IMR-90 (cell line): Measurements from ENCODE around the gene EEF1G. TPM values are rescaled to one million over a fixed set of nuclear protein-coding genes. Genes with fewer than 3 reads are reported as not detected.
"Not testable (repeated sequence)": the region's sequence is repeated elsewhere in the genome, so short reads cannot be mapped to it uniquely, and the experiment has no call there.

Source experiments
- ATAC-seq: fragments of 200-7000 bp; cut with Tn5 transposase; 2 replicates; pipeline ENCODE4 v1.9.1; 2020; ENCODE audit warnings: low read depth, mild to moderate bottlenecking, moderate library complexity
- BruUV-seq: library from RNA; stranded (reverse); fragments of 400-500 nt; replicated peaks from 2 replicates; lab custom pipeline; 2021; lab: Mats Ljungman, UMichigan
- CTCF ChIA-PET: fragments of 300-600 bp; formaldehyde crosslinking; extraction: SDS; loops from one replicate; lab custom pipeline; 2021; ENCODE audit warnings: antibody characterized with exemption; lab: Yijun Ruan, JAX
- POLR2A ChIA-PET: fragments of 300-600 bp; sonication (Branson Sonifier 250); formaldehyde crosslinking; loops from one replicate; lab custom pipeline; 2022; ENCODE audit warnings: antibody characterized with exemption; ENCODE audit not compliant: unreplicated experiment; lab: Charles Lee
- DNase-seq: peaks from one replicate; pipeline ENCODE4 v3.0.0; 2013
- H2AFZ ChIP-seq: replicated peaks from 2 replicates; pipeline ENCODE3; 2013; ENCODE audit warnings: low read length, mild to moderate bottlenecking; ENCODE audit not compliant: poor library complexity
- H2AK5ac ChIP-seq: 2 replicates; pipeline ENCODE4 v1.6.1; 2013; ENCODE audit warnings: low read depth, low read length, inconsistent platforms
- H2AK9ac ChIP-seq: replicated peaks from 2 replicates; pipeline ENCODE3; 2013; ENCODE audit warnings: mild to moderate bottlenecking, low read depth, low read length, moderate library complexity; ENCODE audit not compliant: poor library complexity
- H2BK120ac ChIP-seq: 2 replicates; pipeline ENCODE4 v1.6.1; 2013; ENCODE audit warnings: low read depth, low read length, inconsistent platforms
- H2BK15ac ChIP-seq: 3 replicates; pipeline ENCODE4 v1.6.1; 2013; ENCODE audit warnings: low read depth, low read length, inconsistent platforms
- H2BK20ac ChIP-seq: 2 replicates; pipeline ENCODE4 v1.6.1; 2013; ENCODE audit warnings: low read depth, mild to moderate bottlenecking, inconsistent platforms, low read length, moderate library complexity
- H2BK5ac ChIP-seq: 2 replicates; pipeline ENCODE4 v1.6.1; 2013; ENCODE audit warnings: mild to moderate bottlenecking, low read depth, low read length, inconsistent platforms; ENCODE audit not compliant: poor library complexity, severe bottlenecking
- H3K14ac ChIP-seq: replicated peaks from 2 replicates; pipeline ENCODE4 v1.6.1; 2013; ENCODE audit warnings: low read depth, low read length, inconsistent platforms
- H3K18ac ChIP-seq: 2 replicates; pipeline ENCODE4 v1.6.1; 2013; ENCODE audit warnings: low read depth, low read length, control low read depth
- H3K23ac ChIP-seq: 2 replicates; pipeline ENCODE4 v1.6.1; 2013; ENCODE audit warnings: low read depth, low read length, inconsistent platforms
- H3K27ac ChIP-seq: 2 replicates; pipeline ENCODE4 v1.5.1; 2013; ENCODE audit warnings: mild to moderate bottlenecking, control low read depth, low read length; ENCODE audit not compliant: insufficient read depth
- H3K27me3 ChIP-seq: 2 replicates; pipeline ENCODE4 v1.6.1; 2013; ENCODE audit warnings: low read length; ENCODE audit not compliant: control insufficient read depth, insufficient read depth
- H3K36me3 ChIP-seq: 2 replicates; pipeline ENCODE4 v1.6.1; 2013; ENCODE audit warnings: low read length, mixed read lengths; ENCODE audit not compliant: control insufficient read depth, insufficient read depth
- H3K4ac ChIP-seq: 2 replicates; pipeline ENCODE4 v1.6.1; 2013; ENCODE audit warnings: low read depth, low read length, inconsistent platforms
- H3K4me1 ChIP-seq: 2 replicates; pipeline ENCODE4 v1.6.1; 2013; ENCODE audit warnings: low read length, mixed read lengths; ENCODE audit not compliant: control insufficient read depth, insufficient read depth
- H3K4me2 ChIP-seq: 2 replicates; pipeline ENCODE4 v1.6.1; 2013; ENCODE audit warnings: low read depth, mild to moderate bottlenecking, control low read depth, low read length, moderate library complexity
- H3K4me3 ChIP-seq: 2 replicates; pipeline ENCODE4 v1.5.1; 2013; ENCODE audit warnings: low read depth, mild to moderate bottlenecking, control low read depth, low read length, moderate library complexity; ENCODE audit not compliant: insufficient read depth
- H3K56ac ChIP-seq: 2 replicates; pipeline ENCODE4 v1.6.1; 2013; ENCODE audit warnings: low read length, inconsistent platforms; ENCODE audit not compliant: insufficient read depth; ENCODE audit errors: extremely low read depth
- H3K79me1 ChIP-seq, 2 experiments: 2 replicates each; pipeline ENCODE4 v1.6.1; 2013; ENCODE audit warnings: low read length in 2 of 2, inconsistent platforms in 1 of 2, low read depth in 1 of 2
- H3K9ac ChIP-seq: 2 replicates; pipeline ENCODE4 v1.6.1; 2013; ENCODE audit warnings: low read depth, low read length, control low read depth
- H3K9me1 ChIP-seq: 2 replicates; pipeline ENCODE4 v1.6.1; 2013; ENCODE audit warnings: low read length, inconsistent platforms; ENCODE audit not compliant: insufficient read depth
- H3K9me3 ChIP-seq: 2 replicates; pipeline ENCODE4 v1.6.1; 2013; ENCODE audit warnings: low read length; ENCODE audit not compliant: control insufficient read depth, insufficient read depth
- H4K20me1 ChIP-seq: 2 replicates; pipeline ENCODE4 v1.6.1; 2013; ENCODE audit warnings: low read length, inconsistent platforms; ENCODE audit not compliant: insufficient read depth
- H4K5ac ChIP-seq: 2 replicates; pipeline ENCODE4 v1.6.1; 2013; ENCODE audit warnings: mild to moderate bottlenecking, low read depth, low read length, control low read depth
- H4K8ac ChIP-seq, 2 experiments: 2 replicates each; pipeline ENCODE4 v1.6.1; 2013; ENCODE audit warnings: low read depth in 2 of 2, low read length in 2 of 2, control low read depth in 1 of 2, inconsistent platforms in 1 of 2
- H4K91ac ChIP-seq: 2 replicates; pipeline ENCODE4 v1.6.1; 2013; ENCODE audit warnings: low read depth, low read length, inconsistent platforms; ENCODE audit not compliant: insufficient read depth
- WGBS, 2 experiments: methylation state at CpG; one replicate each; pipeline versions ENCODE4 v1.1.5 to v1.1.7; 2013; ENCODE audit warnings: missing lambda C conversion rate in 2 of 2; ENCODE audit not compliant: insufficient read length in 1 of 2; ENCODE audit errors: extremely low coverage in 2 of 2; 5-methylcytosine and 5-hydroxymethylcytosine counted together
- dilution Hi-C: fragments of 300-500 bp; cut with HindIII; formaldehyde crosslinking; loops from one replicate; pipeline ENCODE4 v1.14.3; 2018; ENCODE audit warnings: low sequenced_read_pairs; ENCODE audit not compliant: unreplicated experiment
- in situ Hi-C: fragments of 300-500 bp; cut with MboI; formaldehyde crosslinking; loops from 3 replicates; pipeline ENCODE4 v1.14.3; 2019; ENCODE audit warnings: low sequenced_read_pairs, inconsistent platforms, mixed read lengths
- intact Hi-C: fragments of 100-400 bp; cut with micrococcal nuclease; formaldehyde crosslinking; loops from 2 replicates; pipeline ENCODE4 v1.10.0; 2022
- polyA plus RNA-seq, 3 experiments: library from polyadenylated mRNA; depleted of rRNA; stranded (reverse); fragments of >200 nt; gene quantifications; 2 replicates each; pipeline ENCODE4 v1.2.3, GENCODE V29; 2012; ENCODE audit warnings: low replicate concordance in 1 of 3
- total RNA-seq: library from RNA; depleted of rRNA; stranded (reverse); fragments of >200 nt; gene quantifications from 2 replicates; pipeline ENCODE4 v1.2.3, GENCODE V29; 2012

Gene EEF1G
- total and polyA plus RNA-seq, 2 of the 4 experiments (the other 2 are of a cell fraction): 1,684 to 1,857 TPM

DNA sequence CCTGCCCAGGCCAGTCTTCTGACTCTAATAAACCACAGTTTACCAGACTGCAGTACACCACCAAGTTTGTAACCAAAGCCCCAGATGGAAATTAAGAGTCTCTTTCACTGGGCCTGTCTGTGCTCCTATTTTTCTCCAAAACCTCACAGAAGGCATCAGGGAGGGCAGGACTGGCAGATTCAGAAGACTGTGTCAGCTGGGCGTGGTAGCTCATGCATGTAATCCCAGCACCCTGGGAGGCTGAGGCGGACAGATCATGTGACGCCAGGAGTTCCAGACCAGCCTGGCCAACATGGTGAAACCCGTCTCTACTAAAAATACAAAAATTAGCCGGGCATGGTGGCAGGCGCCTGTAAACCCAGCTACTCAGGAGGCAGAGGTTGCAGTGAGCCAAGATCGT, 11.7 kb upstream of the EEF1G start:
- dilution Hi-C loops, H3K18ac ChIP-seq, H3K4ac ChIP-seq, H2AK9ac ChIP-seq, in situ Hi-C loops, intact Hi-C loops, ATAC-seq, H3K9me1 ChIP-seq, H4K8ac ChIP-seq, CTCF ChIA-PET, H2BK120ac ChIP-seq, H4K20me1 ChIP-seq, H3K4me2 ChIP-seq, H3K9ac ChIP-seq, H3K9me3 ChIP-seq, H3K23ac ChIP-seq, H3K14ac ChIP-seq, H2BK20ac ChIP-seq, H3K27me3 ChIP-seq, H3K4me3 ChIP-seq, H4K5ac ChIP-seq, BruUV-seq, H3K27ac ChIP-seq, H3K56ac ChIP-seq, H3K4me1 ChIP-seq, H4K91ac ChIP-seq, POLR2A ChIA-PET, H2BK5ac ChIP-seq, H2AFZ ChIP-seq, H2AK5ac ChIP-seq, DNase-seq, H2BK15ac ChIP-seq: not testable (repeated sequence)
- WGBS, 2 experiments: 100% methylated on average over 1 of the region's 7 CpGs; no CpG with 5 or more reads in 1 of the 2 experiments
- H3K79me1 ChIP-seq: peaks cover 11 to 47% of the 10 kb centered on the region in 2 experiments
- peaks cover 22% of the 10 kb centered on the region for H3K36me3 ChIP-seq

DNA sequence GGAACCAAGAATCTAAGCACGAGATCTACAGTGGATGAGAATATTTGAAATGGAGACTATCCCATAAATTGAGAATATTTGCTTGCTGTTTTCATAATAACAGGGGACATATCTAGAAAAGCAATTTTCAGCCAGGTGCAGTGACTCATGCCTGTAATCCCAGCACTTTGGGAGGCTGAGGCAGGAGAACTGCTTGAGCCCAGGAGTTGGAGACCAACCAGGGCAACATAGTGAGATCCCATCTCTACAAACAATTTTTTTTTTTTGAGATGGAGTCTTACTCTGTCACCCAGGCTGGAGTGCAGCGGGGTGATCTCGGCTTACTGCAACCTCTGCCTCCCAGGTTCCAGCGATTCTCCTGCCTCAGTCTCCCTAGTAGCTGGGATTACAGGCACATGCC, 8.0 kb upstream of the EEF1G start:
- BruUV-seq, H4K5ac ChIP-seq, POLR2A ChIA-PET, ATAC-seq, H2BK15ac ChIP-seq, H2BK120ac ChIP-seq, dilution Hi-C loops, H2BK5ac ChIP-seq, H3K9me3 ChIP-seq, intact Hi-C loops, H3K14ac ChIP-seq, H4K91ac ChIP-seq, H2BK20ac ChIP-seq, H3K27me3 ChIP-seq, in situ Hi-C loops, H3K18ac ChIP-seq, H2AFZ ChIP-seq, H2AK9ac ChIP-seq, H3K9me1 ChIP-seq, CTCF ChIA-PET, H4K8ac ChIP-seq, H3K27ac ChIP-seq, H3K4me2 ChIP-seq, H3K4me1 ChIP-seq, H3K56ac ChIP-seq, H3K4me3 ChIP-seq, H4K20me1 ChIP-seq, H3K9ac ChIP-seq, H3K23ac ChIP-seq, H3K4ac ChIP-seq, DNase-seq, H2AK5ac ChIP-seq: not testable (repeated sequence)
- 100% methylated on average over 1 of the region's 4 CpGs; no CpG with 5 or more reads in 1 of the 2 experiments for WGBS, 2 experiments
- Histone ChIP-seq H3K79me1 (peaks cover 7 to 33% of the 10 kb centered on the region in 2 experiments), H3K36me3 (peaks cover 33% of the 10 kb centered on the region)
